Measurements from ENCODE around the gene SDK1. TPM values are rescaled to one million over a fixed set of nuclear protein-coding genes. Genes with fewer than 3 reads are reported as not detected.

Gene SDK1
- total and polyA plus RNA-seq, 2 experiments from 2014 or later: not detected

- TF ChIP-seq EZH2phosphoT487 (IDR thresholded peaks at IDR 0.05; ENCODE audit: insufficient read depth, low read depth) (no peak), EZH2 (IDR thresholded peaks at IDR 0.05; ENCODE audit: insufficient read depth, poor library complexity, severe bottlenecking) (no peak)
- in situ Hi-C loops (cut with MboI): no loop called here
- Histone ChIP-seq H3K9ac (no peak overlapping the region), H3K4me3 (no peak overlapping the region), H3F3A (ENCODE audit: insufficient read depth) (no peaks in the 10 kb centered on the region), H3K4me1 (ENCODE audit: insufficient read depth) (no peaks in the 10 kb centered on the region), H3K4me2 (ENCODE audit: unreplicated experiment) (no peak overlapping the region), H3K9me2 (ENCODE audit: insufficient read depth) (no peaks in the 10 kb centered on the region), H3K9me3 (ENCODE audit: low read depth) (no peaks in the 10 kb centered on the region), H3K36me3 (ENCODE audit: low read depth) (no peaks in the 10 kb centered on the region), H3K27me3 (replicated peaks; ENCODE audit: insufficient read depth) (no peaks in the 10 kb centered on the region), H3K27ac (no peak overlapping the region), H4K20me1 (ENCODE audit: insufficient read depth) (no peaks in the 10 kb centered on the region), H3K79me2 (ENCODE audit: insufficient read depth) (no peaks in the 10 kb centered on the region), H2AFZ (no peak overlapping the region)
- 58 to 63% methylated on average over 15 to 16 of the region's 16 CpGs for WGBS, 2 experiments (ENCODE audit: low coverage in 1 of 2, low lambda C conversion rate in 2 of 2, missing lambda C conversion rate in 2 of 2)
- no peak for DNase-seq
Measured at GRCh38 chr7:4202154-4202736, 901.2 kb downstream of the SDK1 start.

GRCh38 chr7:4202954-4203353 lies 901.9 kb downstream of the SDK1 start:
- TF ChIP-seq EZH2phosphoT487 (IDR thresholded peaks at IDR 0.05; ENCODE audit: insufficient read depth, low read depth): no peak
- TF ChIP-seq EZH2 (IDR thresholded peaks at IDR 0.05; ENCODE audit: insufficient read depth, poor library complexity, severe bottlenecking): no peak
- H3F3A ChIP-seq (ENCODE audit: insufficient read depth): no peaks in the 10 kb centered on the region
- H3K4me1 ChIP-seq (ENCODE audit: insufficient read depth): no peaks in the 10 kb centered on the region
- no peak overlapping the region for H2AFZ ChIP-seq
- no peak overlapping the region for H3K27ac ChIP-seq
- no peaks in the 10 kb centered on the region for H3K27me3 ChIP-seq (replicated peaks; ENCODE audit: insufficient read depth)
- no peak overlapping the region for H3K4me2 ChIP-seq (ENCODE audit: unreplicated experiment)
- H3K4me3 ChIP-seq: no peak overlapping the region
- no peaks in the 10 kb centered on the region for H3K9me3 ChIP-seq (ENCODE audit: low read depth)
- H4K20me1 ChIP-seq (ENCODE audit: insufficient read depth): no peaks in the 10 kb centered on the region
- 52 to 55% methylated on average over 16 of the region's 16 CpGs for WGBS, 2 experiments (ENCODE audit: low coverage in 1 of 2, low lambda C conversion rate in 2 of 2, missing lambda C conversion rate in 2 of 2)
- no peaks in the 10 kb centered on the region for H3K9me2 ChIP-seq (ENCODE audit: insufficient read depth)
- DNase-seq: no peak
- in situ Hi-C loops (cut with MboI): no loop called here
- H3K79me2 ChIP-seq (ENCODE audit: insufficient read depth): no peaks in the 10 kb centered on the region
- no peak overlapping the region for H3K9ac ChIP-seq
- no peaks in the 10 kb centered on the region for H3K36me3 ChIP-seq (ENCODE audit: low read depth)

GRCh38 chr7:4203626-4204512 lies 902.8 kb downstream of the SDK1 start:
- Histone ChIP-seq H3K36me3 (ENCODE audit: low read depth) (no peaks in the 10 kb centered on the region), H3K79me2 (ENCODE audit: insufficient read depth) (no peaks in the 10 kb centered on the region), H3K4me1 (ENCODE audit: insufficient read depth) (no peaks in the 10 kb centered on the region), H2AFZ (no peak overlapping the region), H3F3A (ENCODE audit: insufficient read depth) (no peaks in the 10 kb centered on the region), H4K20me1 (ENCODE audit: insufficient read depth) (no peaks in the 10 kb centered on the region), H3K27ac (no peak overlapping the region), H3K4me2 (ENCODE audit: unreplicated experiment) (no peak overlapping the region), H3K9me3 (ENCODE audit: low read depth) (no peaks in the 10 kb centered on the region), H3K9ac (no peak overlapping the region), H3K4me3 (no peak overlapping the region), H3K27me3 (replicated peaks; ENCODE audit: insufficient read depth) (no peaks in the 10 kb centered on the region), H3K9me2 (ENCODE audit: insufficient read depth) (no peaks in the 10 kb centered on the region)
- 65 to 74% methylated on average over 27 to 29 of the region's 29 CpGs for WGBS, 2 experiments (ENCODE audit: low coverage in 1 of 2, low lambda C conversion rate in 2 of 2, missing lambda C conversion rate in 2 of 2)
- in situ Hi-C loops (cut with MboI): no loop called here
- no peak for DNase-seq
- TF ChIP-seq EZH2 (IDR thresholded peaks at IDR 0.05; ENCODE audit: insufficient read depth, poor library complexity, severe bottlenecking): no peak
- TF ChIP-seq EZH2phosphoT487 (IDR thresholded peaks at IDR 0.05; ENCODE audit: insufficient read depth, low read depth): no peak

- TF ChIP-seq EZH2phosphoT487 (IDR thresholded peaks at IDR 0.05; ENCODE audit: insufficient read depth, low read depth): no peak
- TF ChIP-seq EZH2 (IDR thresholded peaks at IDR 0.05; ENCODE audit: insufficient read depth, poor library complexity, severe bottlenecking): no peak
- Histone ChIP-seq H3K36me3 (ENCODE audit: low read depth) (no peaks in the 10 kb centered on the region), H3K4me3 (no peak overlapping the region), H3K9me2 (ENCODE audit: insufficient read depth) (no peaks in the 10 kb centered on the region), H3K27me3 (replicated peaks; ENCODE audit: insufficient read depth) (no peaks in the 10 kb centered on the region), H4K20me1 (ENCODE audit: insufficient read depth) (no peaks in the 10 kb centered on the region), H3K79me2 (ENCODE audit: insufficient read depth) (no peaks in the 10 kb centered on the region), H3K9ac (no peak overlapping the region), H3K27ac (no peak overlapping the region), H3F3A (ENCODE audit: insufficient read depth) (no peaks in the 10 kb centered on the region), H2AFZ (no peak overlapping the region), H3K9me3 (ENCODE audit: low read depth) (no peaks in the 10 kb centered on the region), H3K4me2 (ENCODE audit: unreplicated experiment) (no peak overlapping the region), H3K4me1 (ENCODE audit: insufficient read depth) (no peaks in the 10 kb centered on the region)
- WGBS, 2 experiments (ENCODE audit: low coverage in 1 of 2, low lambda C conversion rate in 2 of 2, missing lambda C conversion rate in 2 of 2): 69 to 80% methylated on average over 30 to 32 of the region's 32 CpGs
- in situ Hi-C loops (cut with MboI): no loop called here
- no peak for DNase-seq
Measured at GRCh38 chr7:4204513-4205165, 903.6 kb downstream of the SDK1 start.

All from GM23248 (cell line).